Stimulated activated CD8-positive, alpha-beta memory T cell treated with anti-CD3 and anti-CD28 coated beads, Interleukin-2, amount 100 ng/mL, for 48 hours (primary cell): ENCODE results near the gene HEG1.
"Not testable (repeated sequence)": the region's sequence is repeated elsewhere in the genome, so short reads cannot be mapped to it uniquely, and the experiment has no call there.

Experiments
- DNase-seq, 2 donors: peaks; one replicate each; pipeline ENCODE4 v3.0.0-alpha.2; 2020; ENCODE audit warnings: low read depth in 2 of 2

Gene HEG1, protein sequence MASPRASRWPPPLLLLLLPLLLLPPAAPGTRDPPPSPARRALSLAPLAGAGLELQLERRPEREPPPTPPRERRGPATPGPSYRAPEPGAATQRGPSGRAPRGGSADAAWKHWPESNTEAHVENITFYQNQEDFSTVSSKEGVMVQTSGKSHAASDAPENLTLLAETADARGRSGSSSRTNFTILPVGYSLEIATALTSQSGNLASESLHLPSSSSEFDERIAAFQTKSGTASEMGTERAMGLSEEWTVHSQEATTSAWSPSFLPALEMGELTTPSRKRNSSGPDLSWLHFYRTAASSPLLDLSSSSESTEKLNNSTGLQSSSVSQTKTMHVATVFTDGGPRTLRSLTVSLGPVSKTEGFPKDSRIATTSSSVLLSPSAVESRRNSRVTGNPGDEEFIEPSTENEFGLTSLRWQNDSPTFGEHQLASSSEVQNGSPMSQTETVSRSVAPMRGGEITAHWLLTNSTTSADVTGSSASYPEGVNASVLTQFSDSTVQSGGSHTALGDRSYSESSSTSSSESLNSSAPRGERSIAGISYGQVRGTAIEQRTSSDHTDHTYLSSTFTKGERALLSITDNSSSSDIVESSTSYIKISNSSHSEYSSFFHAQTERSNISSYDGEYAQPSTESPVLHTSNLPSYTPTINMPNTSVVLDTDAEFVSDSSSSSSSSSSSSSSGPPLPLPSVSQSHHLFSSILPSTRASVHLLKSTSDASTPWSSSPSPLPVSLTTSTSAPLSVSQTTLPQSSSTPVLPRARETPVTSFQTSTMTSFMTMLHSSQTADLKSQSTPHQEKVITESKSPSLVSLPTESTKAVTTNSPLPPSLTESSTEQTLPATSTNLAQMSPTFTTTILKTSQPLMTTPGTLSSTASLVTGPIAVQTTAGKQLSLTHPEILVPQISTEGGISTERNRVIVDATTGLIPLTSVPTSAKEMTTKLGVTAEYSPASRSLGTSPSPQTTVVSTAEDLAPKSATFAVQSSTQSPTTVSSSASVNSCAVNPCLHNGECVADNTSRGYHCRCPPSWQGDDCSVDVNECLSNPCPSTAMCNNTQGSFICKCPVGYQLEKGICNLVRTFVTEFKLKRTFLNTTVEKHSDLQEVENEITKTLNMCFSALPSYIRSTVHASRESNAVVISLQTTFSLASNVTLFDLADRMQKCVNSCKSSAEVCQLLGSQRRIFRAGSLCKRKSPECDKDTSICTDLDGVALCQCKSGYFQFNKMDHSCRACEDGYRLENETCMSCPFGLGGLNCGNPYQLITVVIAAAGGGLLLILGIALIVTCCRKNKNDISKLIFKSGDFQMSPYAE (N-terminal part only)

DNA sequence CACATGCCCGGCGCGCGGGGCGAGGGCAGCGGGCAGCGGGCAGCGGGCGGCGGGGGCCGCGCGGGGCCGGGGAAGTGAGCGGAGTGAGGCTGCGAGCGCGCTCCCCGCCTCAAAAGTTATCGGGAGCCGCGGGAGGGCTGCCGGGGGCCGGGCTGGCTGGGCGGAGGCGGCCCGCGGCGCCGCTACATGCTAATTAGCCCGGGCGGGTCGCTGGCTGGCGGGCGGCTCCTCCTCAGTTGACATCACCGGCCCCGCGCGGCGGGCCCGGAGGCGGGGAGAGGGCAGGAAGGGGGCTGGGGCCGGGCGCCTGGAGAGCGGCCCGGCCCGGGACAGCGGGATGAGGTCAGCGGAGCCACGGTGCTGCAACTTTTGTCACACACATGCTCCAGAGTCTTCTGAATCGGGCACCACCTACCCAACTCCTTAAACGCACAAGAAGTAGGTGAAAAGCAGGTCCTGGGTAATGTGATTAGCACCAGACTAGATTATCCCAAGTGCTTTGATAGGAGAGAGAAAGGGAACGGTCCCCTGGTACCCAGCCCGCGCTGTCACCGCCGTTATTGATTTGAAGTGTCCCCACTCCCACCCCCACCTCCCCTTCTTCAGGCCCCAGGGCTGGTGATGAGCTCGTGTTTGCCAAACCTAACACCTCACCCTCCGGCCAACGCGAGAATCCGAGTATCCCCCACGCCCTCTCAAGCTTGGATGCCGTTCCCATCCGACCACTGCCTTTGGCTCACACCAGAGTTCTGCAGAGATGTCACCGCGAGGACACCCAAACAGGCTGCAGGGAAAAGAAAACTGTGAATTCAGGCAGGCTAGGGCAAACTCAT lies at the start of gene HEG1:
Gene HEG1, minus strand, starts transcription at position 85 of the 833 bp plus-strand sequence. CDS start 107 bp downstream, outside the sequence.
- peak; percentile 68 to 69 for DNase-seq

DNA sequence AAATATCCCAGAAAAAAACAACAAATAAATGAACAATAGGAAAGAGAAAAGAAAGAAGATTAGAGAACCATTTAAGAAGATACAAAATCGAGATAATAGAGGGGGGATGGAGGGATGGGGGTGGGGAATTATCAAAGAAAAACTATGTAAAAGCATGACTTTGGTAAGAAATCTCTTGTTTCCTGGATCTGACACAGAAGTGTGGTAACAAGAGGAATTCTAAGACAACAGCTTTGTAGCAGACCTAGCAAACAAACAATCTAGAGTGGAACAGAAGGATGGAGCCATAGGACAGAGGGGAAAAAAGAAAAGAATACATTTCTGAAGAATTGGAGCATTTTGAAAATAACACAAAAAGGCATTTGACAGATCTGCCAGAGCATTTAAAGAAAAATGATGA lies 49.3 kb upstream of the HEG1 start:
- DNase-seq = no peak

DNA sequence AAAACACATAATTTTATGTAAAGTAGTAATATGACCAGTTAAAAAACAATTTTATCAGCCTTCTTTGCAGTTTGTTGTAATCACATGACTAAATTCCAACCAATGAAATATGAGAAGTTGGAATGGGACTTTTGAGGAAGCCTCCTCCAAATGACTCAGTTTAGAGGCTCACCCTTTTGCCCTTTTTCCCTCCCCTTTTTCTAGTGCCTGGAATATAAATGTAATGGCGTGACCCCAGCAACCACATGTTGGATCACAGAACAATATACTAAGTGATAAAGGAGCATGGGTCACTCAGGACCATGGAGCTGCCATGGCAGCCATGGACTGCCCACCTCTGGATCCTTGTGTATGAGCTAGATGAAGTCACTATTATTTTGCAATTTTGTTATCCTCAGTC lies 48.8 kb upstream of the HEG1 start:
- DNase-seq = no peak

DNA sequence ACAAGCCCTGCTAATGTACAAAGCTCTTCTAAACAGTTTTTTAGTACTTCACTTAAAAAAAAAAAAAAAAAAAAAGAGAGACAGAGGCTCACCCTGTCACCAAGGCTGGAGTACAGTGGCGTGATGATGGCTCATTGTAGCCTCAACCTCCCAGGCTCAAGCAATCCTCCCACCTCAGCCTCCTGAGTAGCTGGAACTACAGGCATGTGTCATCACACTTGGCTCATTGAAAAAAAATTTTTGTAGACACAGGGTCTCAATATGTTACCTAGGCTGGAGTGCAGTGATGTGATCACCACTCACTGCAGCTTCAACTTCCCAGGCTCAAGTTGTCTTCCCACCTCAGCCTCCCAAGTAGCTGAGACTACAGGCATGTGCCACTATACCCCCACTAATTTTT lies 47.6 kb upstream of the HEG1 start:
- no peak for DNase-seq

DNA sequence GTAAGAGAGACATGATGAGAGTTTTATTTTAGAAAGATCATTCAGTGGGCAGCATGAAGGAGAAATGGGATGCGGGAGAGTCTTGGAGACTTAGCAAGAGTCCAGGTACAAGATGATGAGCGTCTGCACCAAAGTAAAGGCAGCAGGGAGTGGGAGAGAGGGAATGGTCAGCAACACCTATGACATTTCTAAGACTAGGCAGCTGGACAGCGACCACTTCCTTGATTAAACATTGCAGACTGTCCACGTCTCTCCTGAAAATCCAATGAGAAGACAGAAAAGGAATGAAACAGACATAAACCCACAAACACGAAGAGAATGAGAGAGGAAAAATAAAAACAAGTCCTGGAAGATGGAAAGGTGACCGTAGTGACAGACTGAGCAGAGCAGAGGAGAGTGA lies 46.7 kb upstream of the HEG1 start:
- no peak for DNase-seq

DNA sequence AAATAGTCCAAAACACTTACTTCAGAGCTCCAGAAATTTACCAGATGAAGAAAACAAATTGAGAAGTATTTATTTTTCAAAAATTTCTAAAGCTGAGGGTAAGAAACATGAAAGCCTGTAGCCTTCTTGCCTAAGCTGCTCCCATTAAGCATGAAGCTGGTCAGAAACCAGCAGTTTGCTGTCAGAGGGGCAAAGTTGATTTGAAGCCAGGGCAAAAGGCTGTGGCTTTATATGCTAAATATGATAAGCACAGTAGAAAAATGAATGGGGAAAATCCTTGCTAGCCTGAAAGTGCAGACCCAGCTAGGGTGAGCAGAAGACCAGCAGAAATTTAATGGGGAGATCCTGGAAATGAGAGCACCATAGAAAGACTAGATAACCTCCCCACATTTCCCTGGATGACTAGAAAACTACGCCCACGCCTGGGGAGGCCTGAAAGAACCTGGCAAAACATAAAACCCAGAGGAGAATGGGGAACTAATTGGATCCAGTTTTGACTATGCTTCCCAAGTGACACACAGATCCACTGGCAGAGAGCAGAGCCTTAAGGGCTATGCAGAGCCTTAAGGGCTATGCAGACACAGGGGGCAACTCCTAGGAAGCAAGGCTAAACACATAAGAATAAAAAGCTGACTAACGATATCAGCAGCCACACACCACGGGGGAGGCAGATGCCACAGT lies 43.0 kb upstream of the HEG1 start:
- DNase-seq = no peak

DNA sequence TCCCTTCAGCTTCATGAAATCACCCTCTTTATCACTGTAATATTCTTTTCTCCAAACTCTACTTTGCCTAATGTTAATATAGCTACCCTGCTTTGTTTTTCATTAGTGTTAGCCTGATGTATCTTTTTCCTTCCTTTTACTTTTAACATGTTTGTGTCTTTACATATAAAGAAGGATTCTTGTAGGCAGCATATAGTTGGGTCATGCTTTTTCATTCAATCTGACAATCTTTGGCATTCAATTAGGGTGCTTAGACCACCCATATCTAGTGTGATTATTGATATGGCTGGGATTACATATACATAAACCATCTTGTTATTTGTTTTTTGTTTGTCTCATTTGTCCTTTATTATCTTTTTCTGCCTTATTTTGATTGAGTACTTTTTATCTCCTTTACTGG lies 34.9 kb upstream of the HEG1 start:
- no peak for DNase-seq

DNA sequence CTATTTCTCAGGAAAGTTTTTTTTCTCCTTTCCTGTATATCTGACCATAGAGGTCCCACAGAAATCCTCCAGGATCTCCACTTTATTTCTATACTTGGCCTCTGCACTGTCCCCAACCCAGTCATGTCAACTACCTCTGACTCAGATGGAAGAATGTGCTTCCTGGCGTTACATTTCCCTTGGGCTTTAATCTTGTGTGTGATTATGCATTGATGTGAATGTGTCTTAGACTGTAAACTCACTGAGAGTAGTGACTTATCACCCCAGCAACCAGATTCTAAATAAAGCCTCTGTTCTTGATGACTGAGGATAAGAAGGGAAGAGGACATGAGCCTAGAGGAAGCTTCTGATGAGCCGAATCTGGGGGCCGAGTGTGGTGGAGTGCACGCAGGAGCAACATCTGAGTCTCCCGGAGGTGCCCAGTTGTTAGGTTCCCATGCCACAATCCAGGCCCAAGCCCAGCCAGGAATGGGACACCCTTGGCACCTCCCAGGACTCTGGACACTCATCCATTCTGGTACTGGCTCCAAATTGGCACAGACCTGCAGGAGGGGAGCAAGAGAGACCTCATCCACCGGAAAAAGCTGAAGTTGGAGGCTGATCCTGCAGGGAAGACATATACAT lies 32.1 kb upstream of the HEG1 start:
- no peak for DNase-seq

DNA sequence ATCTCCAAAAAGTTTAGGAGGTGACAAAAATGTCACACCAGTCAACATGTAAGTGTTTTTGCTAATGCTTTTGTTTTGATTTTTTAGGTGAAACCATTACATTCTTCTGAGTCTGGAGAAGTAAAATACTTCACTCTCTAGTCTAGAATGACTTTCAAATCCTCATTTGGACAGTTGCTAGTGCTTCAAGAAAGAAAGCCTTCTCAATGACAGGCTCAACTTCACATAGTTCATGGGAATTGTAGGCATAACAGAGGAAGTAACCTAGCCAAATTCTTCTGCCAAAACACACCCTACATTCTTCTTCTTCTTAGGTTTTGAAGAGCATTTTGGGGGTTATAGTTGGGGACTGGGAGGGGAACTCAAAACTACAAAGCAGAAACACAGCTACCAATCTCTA lies 29.4 kb upstream of the HEG1 start:
- no peak for DNase-seq

DNA sequence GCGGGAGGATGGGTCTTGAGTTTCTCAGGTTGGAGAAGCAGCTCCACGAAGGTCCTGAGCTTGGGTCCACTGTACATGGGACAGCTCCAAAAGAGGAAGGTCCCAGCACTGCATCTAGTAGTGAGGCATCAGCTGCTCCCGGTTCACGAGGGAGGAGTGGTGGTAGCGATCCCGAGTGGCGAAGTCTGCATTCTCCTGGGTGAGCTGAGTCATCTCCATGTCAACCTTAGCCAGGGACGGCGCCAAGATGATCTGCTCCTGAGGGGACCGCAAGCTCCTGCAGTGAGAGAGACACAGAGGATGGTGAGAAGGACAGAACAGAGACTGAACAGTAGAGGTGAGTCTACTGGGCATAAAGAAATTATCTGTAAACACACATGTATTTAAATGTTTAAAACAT lies 28.0 kb upstream of the HEG1 start:
- no peak for DNase-seq

DNA sequence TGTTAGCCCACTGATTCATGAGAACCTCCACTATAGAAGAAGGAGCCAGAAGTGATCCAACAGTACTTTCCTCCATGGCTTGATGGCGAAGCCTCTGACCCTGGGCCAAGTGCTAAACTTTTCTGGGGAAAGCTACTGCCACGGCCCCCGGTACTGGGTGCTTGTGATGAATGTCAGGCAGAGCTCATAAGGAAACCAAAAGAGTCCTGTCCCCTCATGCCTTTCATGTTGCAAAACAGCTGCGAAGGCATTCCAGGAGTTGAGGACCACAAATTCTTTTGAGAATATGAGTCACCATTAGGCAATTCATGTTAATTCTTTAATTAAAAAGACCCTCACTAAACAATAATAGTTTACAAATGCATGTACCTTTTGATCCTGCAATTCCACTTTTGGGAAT lies 26.5 kb upstream of the HEG1 start:
- DNase-seq = not testable (repeated sequence)

DNA sequence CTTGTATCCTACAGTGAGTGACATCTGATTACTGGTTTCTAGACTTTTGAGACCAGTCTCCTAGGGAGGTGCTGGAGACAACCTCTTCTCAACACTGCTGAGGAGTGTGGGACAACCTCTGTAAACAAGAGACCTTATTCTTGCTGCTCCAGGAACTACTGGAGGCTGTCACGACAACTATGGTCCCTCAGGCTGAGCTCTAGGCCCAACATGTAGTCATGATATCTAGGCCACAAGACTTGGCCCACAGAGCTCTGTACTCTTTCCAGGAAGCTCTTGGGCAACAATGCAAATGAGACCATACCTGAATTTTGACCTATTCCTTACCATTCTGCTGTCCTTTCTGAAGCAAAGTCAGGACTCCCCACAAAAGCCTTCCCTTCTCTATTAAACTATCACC lies 24.3 kb upstream of the HEG1 start:
- DNase-seq = no peak

DNA sequence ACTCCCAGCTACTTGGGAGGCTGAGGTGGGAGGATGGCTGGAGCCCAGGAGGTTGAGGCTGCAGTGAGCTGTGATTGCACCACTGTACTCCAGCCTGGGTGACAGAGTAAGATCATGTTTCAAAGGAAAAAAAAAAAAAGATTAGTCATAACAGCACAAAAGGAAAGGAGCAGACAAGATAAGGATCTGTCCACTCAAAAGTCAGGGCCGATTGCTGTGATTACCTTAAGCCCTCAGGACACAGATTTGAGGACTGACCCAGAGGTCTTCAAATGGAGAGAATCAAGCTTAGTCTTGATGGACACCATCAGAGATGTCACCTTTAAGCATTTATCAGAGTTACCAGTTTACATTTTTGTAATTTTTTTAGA lies 23.9 kb upstream of the HEG1 start:
- no peak for DNase-seq

DNA sequence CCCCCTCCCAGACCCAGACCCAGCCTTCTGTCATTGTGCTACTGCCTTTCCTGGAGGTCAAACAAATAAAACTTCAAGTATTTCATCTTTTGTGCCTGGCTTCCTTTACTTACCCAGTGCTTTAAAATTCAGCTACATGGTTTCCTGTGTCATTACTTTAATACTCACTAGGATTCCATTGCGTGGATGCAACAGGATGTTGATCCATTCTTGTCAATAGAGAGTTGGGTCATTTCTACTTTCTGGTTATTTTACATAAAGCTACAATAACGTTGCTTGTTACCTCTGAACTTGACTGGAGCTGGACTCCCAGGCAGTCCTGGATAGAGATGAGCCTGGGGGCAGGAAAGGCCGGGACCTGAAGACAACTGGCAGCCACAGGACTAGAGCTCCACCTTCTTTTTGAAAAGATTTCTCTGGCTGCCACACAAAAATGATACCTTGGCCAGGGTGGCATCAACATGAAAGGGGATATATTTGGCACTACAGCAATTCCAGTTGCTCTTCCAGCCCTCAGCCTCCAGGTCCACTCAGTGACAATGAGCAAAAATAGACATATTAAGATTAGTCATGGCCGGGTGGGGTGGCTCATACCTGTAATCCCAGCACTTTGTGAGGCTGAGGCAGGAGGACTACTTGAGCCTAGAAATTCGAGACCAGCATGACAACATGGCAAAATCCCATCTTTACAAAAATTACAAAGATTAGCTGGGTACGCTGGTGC lies 23.3 kb upstream of the HEG1 start:
- DNase-seq = no peak

DNA sequence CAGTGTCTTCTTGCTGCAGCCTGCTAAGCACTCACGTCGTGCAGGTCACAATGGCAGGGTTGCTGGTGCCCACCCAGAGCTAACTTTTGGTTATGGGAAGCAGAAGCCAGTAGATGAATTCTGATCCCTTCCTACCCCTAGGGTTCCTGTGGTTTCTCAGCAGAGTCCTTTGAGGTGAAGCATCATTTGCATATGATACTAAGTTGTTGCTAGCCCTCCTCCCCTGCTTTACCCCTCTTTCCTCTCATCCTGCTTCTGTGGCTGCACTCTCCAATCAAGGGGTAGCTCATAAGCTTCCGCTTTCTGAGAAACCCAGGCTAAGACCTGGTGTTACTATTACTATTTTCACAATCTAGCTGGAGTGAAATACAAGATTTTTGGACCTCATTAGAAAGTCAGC lies 22.1 kb upstream of the HEG1 start:
- DNase-seq = no peak

DNA sequence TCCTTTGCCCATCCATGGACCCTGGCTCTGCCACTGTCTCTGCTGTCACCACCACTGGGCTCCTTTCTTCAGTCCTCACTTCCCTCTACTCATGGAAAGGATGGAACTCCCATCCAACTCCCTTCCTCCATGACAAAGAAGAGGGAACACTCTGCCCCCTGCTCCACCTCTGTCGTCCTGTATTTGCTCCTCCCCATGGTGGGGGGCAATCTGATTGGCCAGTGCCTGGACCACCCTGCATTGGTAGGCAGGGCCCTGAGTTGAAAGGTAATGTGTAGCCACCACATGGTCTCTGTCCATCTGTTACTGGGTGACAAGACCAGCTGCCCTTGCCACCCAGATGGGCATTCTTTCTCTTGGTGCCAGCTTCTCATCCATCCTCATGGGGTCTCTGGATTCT lies 20.7 kb upstream of the HEG1 start:
- DNase-seq = no peak

DNA sequence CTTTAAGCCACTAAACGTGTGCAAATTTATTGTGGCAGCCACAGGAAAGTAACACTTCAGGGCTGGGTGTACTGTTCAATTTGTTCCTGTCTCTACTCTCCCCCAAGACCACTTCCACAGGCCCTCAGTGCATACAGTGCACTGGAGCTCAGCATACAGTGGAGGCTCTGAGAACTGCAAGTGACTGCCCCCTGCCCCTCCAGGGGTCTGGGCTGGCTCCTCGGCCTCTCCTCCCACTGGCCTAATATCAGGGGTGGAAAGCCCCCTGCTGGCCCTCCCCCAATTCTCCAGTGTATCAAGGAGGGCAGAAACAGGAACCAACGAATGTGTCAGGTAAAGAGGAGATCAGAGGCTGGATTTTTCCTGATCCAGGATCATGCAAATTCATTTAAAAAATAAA lies 19.9 kb upstream of the HEG1 start:
- DNase-seq = no peak

DNA sequence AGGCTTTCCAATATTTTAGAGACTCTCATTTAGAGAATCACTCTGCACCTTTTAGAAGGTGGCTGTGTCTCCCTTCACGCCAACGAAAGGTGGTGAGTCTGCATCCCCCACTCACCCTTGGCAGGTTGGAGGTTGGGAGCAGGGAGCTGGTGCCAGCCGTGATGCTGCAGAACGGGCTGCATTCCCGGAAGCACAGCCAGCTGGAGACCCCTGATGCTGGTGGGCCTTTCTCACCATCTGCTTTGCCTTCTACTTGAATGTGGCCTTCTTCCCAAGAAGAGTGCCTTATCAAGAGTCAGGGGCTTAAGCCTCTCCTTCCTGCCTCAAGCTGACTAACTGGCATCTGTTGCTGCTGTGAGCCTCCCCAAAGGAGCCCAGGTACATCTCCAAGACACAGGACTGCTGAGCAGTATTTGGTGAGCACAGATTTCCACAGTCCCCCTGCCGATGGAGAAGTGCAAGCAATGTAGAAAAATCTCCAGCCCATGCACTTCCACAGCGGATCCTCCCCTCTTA lies 17.7 kb upstream of the HEG1 start:
- DNase-seq = no peak

DNA sequence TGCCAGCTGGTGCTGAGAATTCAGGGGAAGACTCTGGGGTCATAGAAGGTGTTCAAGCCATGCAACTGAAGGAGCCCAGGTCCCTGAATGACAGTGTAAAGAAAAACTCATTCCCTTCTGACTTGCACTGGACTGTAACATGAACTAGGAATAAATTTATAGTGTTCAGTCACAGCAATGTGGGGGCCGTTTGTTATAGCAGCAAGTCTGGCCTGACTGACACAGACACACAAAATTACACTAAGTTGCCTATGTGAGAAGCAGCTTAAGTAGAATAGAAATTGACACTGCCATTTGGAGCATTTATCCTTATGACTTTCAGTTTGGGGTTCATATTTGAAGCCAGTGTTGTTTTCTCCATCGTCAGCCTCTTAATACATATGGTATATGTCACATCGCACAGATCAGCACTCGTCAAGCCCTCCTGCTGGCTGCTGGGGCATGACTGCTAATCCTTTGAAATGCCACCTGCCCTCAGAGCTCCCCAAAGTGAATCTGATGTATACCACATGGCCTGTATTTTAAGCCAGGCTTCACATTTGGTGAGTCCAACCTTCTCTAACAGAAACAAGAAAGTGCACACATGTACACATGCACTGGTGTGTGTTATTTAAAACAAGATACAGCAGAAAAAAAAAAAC lies 17.1 kb upstream of the HEG1 start:
- DNase-seq = no peak
